K562 (cell line): ENCODE measurements around the gene GNAT2. TPM values are rescaled to one million over a fixed set of nuclear protein-coding genes. Genes with fewer than 3 reads are reported as not detected.

Experiments used
- ARID4B ChIP-seq: sonication (generic); formaldehyde crosslinking; IDR thresholded peaks from 2 replicates; pipeline ENCODE4 v1.8.0; 2022; ENCODE audit warnings: mild to moderate bottlenecking, missing genetic modification reagents
- C11orf30 ChIP-seq: fragments of 450-650 bp; IDR thresholded peaks from 2 replicates; pipeline ENCODE4 v1.6.1; 2016; ENCODE audit warnings: low read depth, mild to moderate bottlenecking
- KDM1A ChIP-seq, 2 experiments: fragments of 450-650 bp; IDR thresholded peaks; 2 replicates each; pipeline ENCODE4 v1.6.1; 2016; ENCODE audit warnings: mild to moderate bottlenecking in 2 of 2
- MAX ChIP-seq: sonication (generic); formaldehyde crosslinking; IDR thresholded peaks from 2 replicates; pipeline ENCODE4 v1.9.0; 2022; ENCODE audit warnings: mild to moderate bottlenecking, missing genetic modification reagents
- MGA ChIP-seq: fragments of 450-650 bp; IDR thresholded peaks from 2 replicates; pipeline ENCODE4 v1.6.1; 2016; ENCODE audit warnings: mild to moderate bottlenecking, moderate library complexity
- NR2C2 ChIP-seq, 2 experiments: fragments of 200-800 bp in 1 of 2; sonication (Bioruptor generic) in 1 of 2; sonication (generic) in 1 of 2; formaldehyde crosslinking in 1 of 2; IDR thresholded peaks; 2 replicates each; pipeline versions ENCODE4 v1.6.1 to v1.8.0; 2016 to 2022; ENCODE audit warnings: mild to moderate bottlenecking in 1 of 2, missing compliant biosample characterization in 1 of 2, missing genetic modification characterization in 1 of 2, missing genetic modification reagents in 1 of 2
- RHOXF2B ChIP-seq: fragments of 250-450 bp; sonication (Bioruptor Pico); conservative IDR thresholded peaks from 2 replicates; pipeline ENCODE4 v1.5.1; 2021
- SNIP1 ChIP-seq: fragments of 450-650 bp; IDR thresholded peaks from 2 replicates; pipeline ENCODE4 v1.7.1; 2017; ENCODE audit warnings: low read depth, mild to moderate bottlenecking
- ZNF639 ChIP-seq, 2 experiments: fragments of 200-800 bp in 1 of 2; sonication (Bioruptor generic) in 1 of 2; sonication (generic) in 1 of 2; formaldehyde crosslinking in 1 of 2; IDR thresholded peaks in 1 of 2; conservative IDR thresholded peaks in 1 of 2; 2 replicates each; pipeline versions ENCODE4 v1.5.0 to v1.6.1; 2016 to 2020; ENCODE audit warnings: missing compliant biosample characterization in 1 of 2, missing genetic modification characterization in 1 of 2, missing genetic modification reagents in 1 of 2
- polyA plus RNA-seq, 8 experiments: library from polyadenylated mRNA; depleted of rRNA in 4 of 8; stranded (reverse) in 5 of 8; unstranded in 3 of 8; fragments of >200 nt; fragmentation: Nextera tagmentation in 2 of 8; fragmentation: Illumina TruSeq in 1 of 8; extraction: Ambion mirVana in 2 of 8; extraction: Trizol in 1 of 8; gene quantifications; 2 replicates each; pipeline versions ENCODE4 v1.2.1 to v1.2.3, GENCODE V29; 2011 to 2014; ENCODE audit warnings: inconsistent platforms in 1 of 8, missing spikeins in 1 of 8
- total RNA-seq, 7 experiments: library from RNA; depleted of rRNA in 6 of 7; stranded (reverse); fragments of >200 nt in 6 of 7; fragmentation: Illumina TruSeq in 2 of 7; extraction: Trizol in 2 of 7; gene quantifications; 2 replicates each; pipeline versions ENCODE4 v1.2.1 to v1.2.3, GENCODE V29; 2011 to 2021; ENCODE audit warnings: low replicate concordance in 1 of 7

The GNAT2 gene
- total and polyA plus RNA-seq, 9 of the 15 experiments (the other 6 are each of a cell fraction or from before 2014, with no cell fraction given) = 0.06 to 0.52 (median 0.24) TPM; not detected in 1

- peak; percentile 70; the same call in 1 of the 2 replicates for TF ChIP-seq ARID4B (CRISPR knock-in tag)
- TF ChIP-seq ZNF639 (CRISPR knock-in tag; conservative IDR thresholded peaks at IDR 0.05 in 1 of 2, IDR thresholded peaks at IDR 0.05 in 1 of 2) = no peak
- TF ChIP-seq MGA = no peak
- TF ChIP-seq SNIP1 = no peak
- no peak for TF ChIP-seq RHOXF2B
- no peak for TF ChIP-seq C11orf30
- TF ChIP-seq NR2C2 (CRISPR knock-in tag; IDR thresholded peaks at IDR 0.05) = no peak
- TF ChIP-seq NR2C2 (tag; IDR thresholded peaks at IDR 0.05) = no peak
- peak in 1 of 2 experiments; percentile 51; a peak in 3 of 4 replicates for TF ChIP-seq KDM1A (IDR thresholded peaks at IDR 0.05)
- no peak for TF ChIP-seq MAX (CRISPR knock-in tag)
These were observed 1.4 kb upstream of the GNAT2 start (continued) for GRCh38 chr1:109620841-109621286.
